CD4-positive, CD25-positive, alpha-beta regulatory T cell (primary cell): ENCODE results near the gene LAMB4. TPM values are rescaled to one million over a fixed set of nuclear protein-coding genes. Genes with fewer than 3 reads are reported as not detected.

Experiments
- ATAC-seq, 2 donors: fragments of 150-1000 bp; cut with Tn5 transposase; one replicate each; pipeline ENCODE4 v1.10.0; 2021; ENCODE audit warnings: low read depth in 2 of 2, moderate number of reproducible peaks in 2 of 2, moderate library complexity in 1 of 2
- DNase-seq, 3 donors: peaks; one replicate each; pipeline versions ENCODE4 v3.0.0 to v3.0.0-alpha.2; 2012 to 2022; ENCODE audit warnings: mixed read lengths in 1 of 3
- H3K27ac ChIP-seq: one replicate; pipeline ENCODE4 v1.7.0; 2013; ENCODE audit warnings: mild to moderate bottlenecking, low read length; ENCODE audit not compliant: insufficient read depth, poor library complexity, severe bottlenecking
- H3K27me3 ChIP-seq: one replicate; pipeline ENCODE4 v1.7.0; 2013; ENCODE audit warnings: low read length; ENCODE audit not compliant: control insufficient read depth, insufficient read depth
- H3K36me3 ChIP-seq: one replicate; pipeline ENCODE4 v1.7.0; 2013; ENCODE audit warnings: mild to moderate bottlenecking, low read length, moderate library complexity; ENCODE audit not compliant: control insufficient read depth, insufficient read depth
- H3K4me1 ChIP-seq: 2 replicates; pipeline ENCODE4 v1.7.0; 2013; ENCODE audit warnings: mild to moderate bottlenecking, low read length; ENCODE audit not compliant: insufficient read depth, control insufficient read depth, poor library complexity, severe bottlenecking
- H3K4me3 ChIP-seq: one replicate; pipeline ENCODE4 v1.7.0; 2013; ENCODE audit warnings: low read depth, mild to moderate bottlenecking, low read length, moderate library complexity
- H3K9me3 ChIP-seq, 2 experiments: 1 replicate in 1 of 2; 2 replicates in 1 of 2; pipeline ENCODE4 v1.7.0; 2013; ENCODE audit warnings: low read length in 2 of 2, mild to moderate bottlenecking in 1 of 2, moderate library complexity in 1 of 2; ENCODE audit not compliant: control insufficient read depth in 2 of 2
- H3K27ac Mint-ChIP-seq, 3 donors: one replicate each; pipeline ENCODE4 v1.8.0; 2020 to 2022; ENCODE audit warnings: mild to moderate bottlenecking in 3 of 3, mixed read lengths in 3 of 3, moderate library complexity in 2 of 3
- H3K27me3 Mint-ChIP-seq: one replicate; pipeline ENCODE4 v1.8.0; 2022; ENCODE audit warnings: mild to moderate bottlenecking, mixed read lengths
- H3K36me3 Mint-ChIP-seq: one replicate; pipeline ENCODE4 v1.8.0; 2020; ENCODE audit warnings: mixed read lengths
- H3K4me1 Mint-ChIP-seq, 4 donors: one replicate each; pipeline ENCODE4 v1.8.0; 2020 to 2022; ENCODE audit warnings: mixed read lengths in 4 of 4, mild to moderate bottlenecking in 1 of 4
- H3K4me3 Mint-ChIP-seq, 4 donors: one replicate each; pipeline ENCODE4 v1.8.0; 2020 to 2022; ENCODE audit warnings: mild to moderate bottlenecking in 4 of 4, mixed read lengths in 4 of 4, moderate library complexity in 3 of 4
- H3K9me3 Mint-ChIP-seq, 7 donors: one replicate each; pipeline ENCODE4 v1.8.0; 2020 to 2022; ENCODE audit warnings: mixed read lengths in 7 of 7, mild to moderate bottlenecking in 3 of 7, moderate library complexity in 2 of 7
- polyA plus RNA-seq, 4 donors: library from polyadenylated mRNA; unstranded; fragments of 300-500 nt; fragmentation: Illumina TruSeq; gene quantifications; one replicate each; pipeline ENCODE4 v1.2.3, GENCODE V29; 2021
- total RNA-seq: library from RNA; stranded (reverse); gene quantifications from one replicate; pipeline ENCODE4 v1.2.3, GENCODE V29; 2022

LAMB4 gene
- total and polyA plus RNA-seq, 5 donors from 2014 or later: not detected

DNA sequence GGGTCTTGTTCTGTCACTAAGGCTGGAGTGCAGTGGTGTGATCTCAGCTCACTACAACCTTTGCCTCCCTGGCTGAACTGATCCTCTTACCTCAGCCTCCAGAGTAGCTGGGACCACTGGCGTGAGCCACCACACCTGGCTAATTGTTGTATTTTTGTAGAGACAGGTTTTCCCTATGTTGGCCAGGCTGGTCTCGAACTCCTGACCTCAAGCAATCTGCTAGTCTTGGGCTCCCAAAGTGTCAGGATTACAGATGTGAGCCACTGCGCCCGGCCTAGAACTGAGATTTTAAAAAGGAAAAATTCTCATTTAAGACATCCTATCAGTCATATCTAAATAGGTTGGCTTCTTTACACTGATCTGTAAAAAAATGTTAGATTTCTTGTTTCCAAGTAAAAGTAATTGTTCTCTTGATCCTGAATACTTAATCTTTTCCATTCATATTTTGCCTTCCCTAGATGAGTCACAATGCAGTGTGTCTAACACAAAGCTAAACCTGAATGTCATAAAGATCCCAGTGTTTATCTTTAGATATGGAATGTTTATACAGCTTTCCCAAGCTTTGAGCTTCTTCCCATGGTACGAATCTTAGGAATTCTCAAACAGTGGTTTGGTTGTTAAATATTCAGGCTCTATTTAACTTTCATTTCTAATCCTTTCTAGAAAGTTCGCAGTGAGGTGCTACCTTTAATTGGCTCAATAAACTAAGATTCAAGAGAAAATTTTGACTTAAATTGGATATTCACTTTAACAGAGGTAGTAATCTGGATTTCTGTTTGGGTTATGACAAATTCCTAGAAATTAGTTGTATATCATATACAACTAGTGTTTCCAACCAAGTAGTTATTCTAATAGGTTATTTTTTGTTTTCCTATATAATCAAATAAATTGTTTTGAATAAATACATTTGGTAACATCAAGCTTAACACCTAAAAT, 115.1 kb downstream of the LAMB4 start:
- no peak for ATAC-seq
- peaks cover 28% of the 10 kb centered on the region for H3K27me3 Mint-ChIP-seq
- H3K36me3 ChIP-seq: no peaks in the 10 kb centered on the region
- H3K27me3 ChIP-seq: peaks cover 4% of the 10 kb centered on the region
- no peak overlapping the region for H3K27ac Mint-ChIP-seq
- no peak for DNase-seq
- H3K27ac ChIP-seq: no peak overlapping the region
- H3K4me1 ChIP-seq: no peaks in the 10 kb centered on the region
- no peaks in the 10 kb centered on the region for H3K9me3 ChIP-seq
- H3K9me3 Mint-ChIP-seq: peaks cover 0 to 1% (median 0%) of the 10 kb centered on the region in 7 donors
- H3K4me3 Mint-ChIP-seq: no peak overlapping the region
- no peak overlapping the region for H3K4me3 ChIP-seq
- no peaks in the 10 kb centered on the region for H3K4me1 Mint-ChIP-seq
- no peaks in the 10 kb centered on the region for H3K36me3 Mint-ChIP-seq

DNA sequence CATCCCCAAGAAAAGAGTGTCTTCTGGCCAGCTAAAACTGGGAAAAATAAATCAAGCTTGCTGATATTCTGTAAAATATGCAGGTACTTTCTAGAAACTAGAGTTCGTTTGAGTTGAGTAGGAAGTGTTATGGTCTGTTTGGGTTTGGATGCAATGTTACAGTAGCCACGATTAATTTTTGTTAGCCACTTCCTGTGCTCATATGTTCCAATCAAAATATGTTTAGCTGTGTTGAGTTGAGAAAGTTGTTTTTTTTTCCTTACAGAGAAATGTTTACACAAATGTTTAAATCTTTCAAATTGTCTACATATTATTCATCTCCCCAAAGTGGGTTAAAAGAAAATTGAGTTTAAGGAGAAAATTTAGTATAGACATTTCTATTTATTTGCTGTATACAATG, 115.9 kb downstream of the LAMB4 start:
- no peak for ATAC-seq

DNA sequence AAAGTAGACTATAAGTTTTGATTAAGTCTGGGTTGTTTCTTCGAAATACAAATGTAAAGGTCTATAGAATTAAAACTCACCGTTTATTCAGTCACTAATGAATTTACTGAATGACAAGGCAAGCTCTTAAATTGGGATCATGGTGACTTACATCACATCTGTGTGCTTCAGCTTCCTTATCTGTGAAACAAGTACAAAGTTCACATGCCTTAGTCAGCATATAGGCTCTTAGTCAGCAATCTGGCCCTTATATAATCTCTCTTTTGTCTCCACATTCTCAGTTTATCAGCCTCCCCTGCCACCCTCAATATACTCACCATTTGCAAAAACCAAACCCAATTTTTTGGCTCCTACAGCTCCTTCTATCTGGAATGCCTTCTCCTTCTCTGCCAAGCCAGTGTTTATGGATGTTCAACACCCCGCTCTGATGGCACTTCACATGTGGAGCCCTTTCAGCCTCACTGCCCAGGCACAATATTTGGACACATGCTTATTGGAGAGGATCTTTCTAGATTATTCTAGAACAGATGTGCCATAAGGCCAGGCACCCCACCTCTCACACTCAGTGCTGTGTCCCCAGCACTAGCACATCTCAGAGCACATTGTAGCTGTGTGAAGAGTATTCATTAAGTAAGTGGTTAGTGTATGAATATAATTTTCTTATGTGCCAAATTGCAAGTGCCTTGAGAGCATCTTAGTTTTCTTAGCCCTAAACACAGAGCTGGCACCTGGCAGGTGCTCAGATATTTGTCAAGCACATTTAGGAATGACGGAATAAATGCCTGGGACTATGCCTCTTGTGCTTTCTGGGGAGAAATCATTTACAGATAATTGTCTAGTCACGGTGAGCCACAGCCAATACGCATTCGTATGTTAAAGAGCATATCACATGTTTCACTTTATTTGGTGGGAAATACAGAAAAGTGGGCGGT, 117.4 kb downstream of the LAMB4 start:
- DNase-seq: no peak
- Histone ChIP-seq H3K9me3 (no peaks in the 10 kb centered on the region), H3K4me3 (no peak overlapping the region), H3K36me3 (no peaks in the 10 kb centered on the region), H3K27me3 (peaks cover 6% of the 10 kb centered on the region), H3K27ac (no peak overlapping the region), H3K4me1 (no peaks in the 10 kb centered on the region)
- H3K27me3 Mint-ChIP-seq: peaks cover 33% of the 10 kb centered on the region
- no peak for ATAC-seq
- H3K36me3 Mint-ChIP-seq: no peaks in the 10 kb centered on the region
- H3K4me3 Mint-ChIP-seq: peak overlapping the region in 1 of 4 donors; percentile 17
- no peak overlapping the region for H3K27ac Mint-ChIP-seq
- H3K4me1 Mint-ChIP-seq: no peaks in the 10 kb centered on the region
- H3K9me3 Mint-ChIP-seq: peaks cover 0 to 1% (median 0%) of the 10 kb centered on the region in 7 donors

More for the DNA sequence above, 115.9 kb downstream of the LAMB4 start:
- H3K4me3 Mint-ChIP-seq: no peak overlapping the region
- no peaks in the 10 kb centered on the region for H3K4me1 Mint-ChIP-seq
- Histone ChIP-seq H3K36me3 (no peaks in the 10 kb centered on the region), H3K27ac (no peak overlapping the region), H3K27me3 (peaks cover 4% of the 10 kb centered on the region), H3K4me1 (no peaks in the 10 kb centered on the region), H3K9me3 (no peaks in the 10 kb centered on the region), H3K4me3 (no peak overlapping the region)
- DNase-seq: no peak
- peaks cover 0 to 1% (median 0%) of the 10 kb centered on the region in 7 donors for H3K9me3 Mint-ChIP-seq
- no peaks in the 10 kb centered on the region for H3K36me3 Mint-ChIP-seq
- peaks cover 28% of the 10 kb centered on the region for H3K27me3 Mint-ChIP-seq
- H3K27ac Mint-ChIP-seq: no peak overlapping the region

DNA sequence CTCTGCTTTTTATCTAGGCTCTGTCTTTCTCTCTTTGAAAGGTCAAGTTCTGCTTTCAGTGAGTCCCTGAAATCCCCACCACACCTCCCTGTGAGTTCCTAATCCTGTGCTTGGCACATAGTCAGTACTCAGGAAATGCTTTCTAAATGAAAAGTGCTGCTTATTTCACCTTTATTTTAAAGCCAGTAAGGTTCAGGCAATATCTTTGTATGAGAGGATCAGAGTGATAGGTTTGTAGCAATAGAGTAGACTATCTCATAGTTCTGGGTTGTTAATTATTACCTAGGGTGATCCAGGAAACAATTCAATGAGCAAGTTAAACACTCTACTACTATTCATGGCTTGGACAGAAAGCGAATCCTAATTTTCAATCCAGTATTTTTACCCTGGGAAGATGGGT, 119.8 kb downstream of the LAMB4 start:
- Histone ChIP-seq H3K9me3 (no peaks in the 10 kb centered on the region), H3K27me3 (peaks cover 15% of the 10 kb centered on the region), H3K27ac (no peak overlapping the region), H3K36me3 (no peaks in the 10 kb centered on the region), H3K4me3 (no peak overlapping the region), H3K4me1 (no peaks in the 10 kb centered on the region)
- no peak overlapping the region for H3K27ac Mint-ChIP-seq
- H3K9me3 Mint-ChIP-seq: peaks cover 0 to 1% (median 0%) of the 10 kb centered on the region in 7 donors
- H3K27me3 Mint-ChIP-seq: peaks cover 38% of the 10 kb centered on the region
- no peaks in the 10 kb centered on the region for H3K36me3 Mint-ChIP-seq
- no peak overlapping the region for H3K4me3 Mint-ChIP-seq
- ATAC-seq (no peak), DNase-seq (no peak)
- H3K4me1 Mint-ChIP-seq: no peaks in the 10 kb centered on the region

DNA sequence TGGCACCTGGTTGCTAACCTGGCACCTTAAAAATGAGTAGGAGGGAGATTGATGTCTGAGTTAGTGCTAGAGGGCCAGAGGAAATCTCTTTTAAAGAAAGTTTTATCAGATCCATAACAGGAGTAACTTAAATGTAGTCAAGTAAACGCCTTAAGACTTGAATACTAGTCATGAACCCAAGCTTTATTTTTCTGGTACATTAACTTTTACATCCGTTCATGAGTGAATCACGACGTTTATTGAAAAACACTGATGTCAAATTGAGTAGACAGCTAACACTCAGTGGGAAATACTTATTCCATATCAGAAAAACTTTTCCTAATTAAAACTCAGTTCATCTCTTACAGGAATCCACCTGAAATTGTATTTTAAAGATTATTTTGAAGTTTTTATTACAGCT, 120.3 kb downstream of the LAMB4 start:
- H3K4me3 Mint-ChIP-seq: no peak overlapping the region
- no peak overlapping the region for H3K4me3 ChIP-seq
- ATAC-seq: no peak
- no peak for DNase-seq
- peaks cover 43% of the 10 kb centered on the region for H3K27me3 Mint-ChIP-seq
- H3K4me1 Mint-ChIP-seq: no peaks in the 10 kb centered on the region
- no peaks in the 10 kb centered on the region for H3K4me1 ChIP-seq
- H3K27ac ChIP-seq: no peak overlapping the region
- H3K36me3 ChIP-seq: no peaks in the 10 kb centered on the region
- H3K27me3 ChIP-seq: peaks cover 15% of the 10 kb centered on the region
- peaks cover 0 to 1% (median 0%) of the 10 kb centered on the region in 7 donors for H3K9me3 Mint-ChIP-seq
- no peaks in the 10 kb centered on the region for H3K9me3 ChIP-seq
- no peak overlapping the region for H3K27ac Mint-ChIP-seq
- no peaks in the 10 kb centered on the region for H3K36me3 Mint-ChIP-seq

DNA sequence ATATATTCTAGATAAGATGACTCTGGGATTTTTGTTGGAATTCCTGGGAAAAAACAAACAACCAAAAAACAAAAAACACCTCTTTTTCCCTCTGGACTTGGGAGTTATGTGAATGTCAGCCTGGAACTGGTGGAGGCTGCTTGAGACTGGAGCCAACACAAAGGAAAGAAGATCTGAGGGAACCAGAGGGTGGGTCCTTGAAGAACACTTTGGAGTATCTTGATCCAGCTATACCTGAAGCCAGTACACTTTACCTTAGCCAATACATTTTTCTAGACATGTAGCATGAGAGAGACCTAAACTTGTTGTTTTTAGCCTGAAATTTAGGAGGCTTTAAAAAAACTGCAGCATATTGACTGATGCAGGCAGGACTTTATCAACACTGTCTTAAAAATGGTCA, 121.3 kb downstream of the LAMB4 start:
- H3K4me3 Mint-ChIP-seq: no peak overlapping the region
- H3K27me3 Mint-ChIP-seq: peaks cover 54% of the 10 kb centered on the region
- peaks cover 0 to 5% (median 4%) of the 10 kb centered on the region in 4 donors for H3K4me1 Mint-ChIP-seq
- H3K27me3 ChIP-seq: peaks cover 20% of the 10 kb centered on the region
- H3K36me3 ChIP-seq: no peaks in the 10 kb centered on the region
- H3K4me3 ChIP-seq: no peak overlapping the region
- H3K9me3 ChIP-seq: no peaks in the 10 kb centered on the region
- DNase-seq (no peak), ATAC-seq (no peak)
- no peaks in the 10 kb centered on the region for H3K36me3 Mint-ChIP-seq
- H3K4me1 ChIP-seq: no peaks in the 10 kb centered on the region
- no peak overlapping the region for H3K27ac ChIP-seq
- H3K9me3 Mint-ChIP-seq: peaks cover 0 to 1% (median 0%) of the 10 kb centered on the region in 7 donors
- no peak overlapping the region for H3K27ac Mint-ChIP-seq

DNA sequence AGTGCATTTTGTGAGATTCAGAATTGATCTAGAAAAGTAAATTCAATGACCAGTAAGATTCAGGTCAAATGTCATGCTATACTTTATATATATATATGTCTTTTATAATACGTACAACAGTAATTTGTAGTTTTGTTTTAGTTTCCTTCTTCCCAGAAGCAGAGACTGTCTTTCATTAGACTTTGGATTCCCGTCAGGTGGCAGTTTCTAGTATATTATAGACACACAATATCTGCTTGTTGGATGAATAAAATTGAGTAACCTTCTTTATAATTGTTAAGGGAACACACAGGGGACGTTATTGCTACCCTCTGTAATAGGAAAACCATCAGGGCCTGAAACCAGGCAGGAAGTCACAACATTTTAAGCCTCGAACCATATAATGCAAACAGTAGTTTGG, 121.9 kb downstream of the LAMB4 start:
- Histone ChIP-seq H3K4me1 (peaks cover 4% of the 10 kb centered on the region), H3K4me3 (no peak overlapping the region), H3K9me3 (no peaks in the 10 kb centered on the region), H3K27me3 (peaks cover 19% of the 10 kb centered on the region), H3K27ac (no peak overlapping the region), H3K36me3 (no peaks in the 10 kb centered on the region)
- no peak for ATAC-seq
- no peak overlapping the region for H3K4me3 Mint-ChIP-seq
- H3K4me1 Mint-ChIP-seq: peaks cover 0 to 9% (median 6%) of the 10 kb centered on the region in 4 donors
- H3K27ac Mint-ChIP-seq: no peak overlapping the region
- H3K27me3 Mint-ChIP-seq: peaks cover 56% of the 10 kb centered on the region
- H3K9me3 Mint-ChIP-seq: peaks cover 0 to 1% (median 0%) of the 10 kb centered on the region in 7 donors
- DNase-seq: no peak
- H3K36me3 Mint-ChIP-seq: no peaks in the 10 kb centered on the region
